Stomach (tissue), 4 donors: ENCODE measurements around the gene NUDC.

Source experiments
- CTCF ChIP-seq, 7 experiments: fragments of 450-650 bp in 4 of 7; fragments of 200-600 bp in 3 of 7; sonication (generic) in 3 of 7; IDR thresholded peaks; one replicate each; pipeline ENCODE4 v1.5.1; 2016 to 2019; ENCODE audit warnings: antibody characterized with exemption in 7 of 7, control low read depth in 2 of 7, mild to moderate bottlenecking in 1 of 7
- EP300 ChIP-seq: sonication (generic); formaldehyde crosslinking; IDR thresholded peaks from one replicate; pipeline ENCODE4 v1.6.1; 2017; ENCODE audit warnings: antibody characterized with exemption
- POLR2A ChIP-seq, 4 donors: fragments of 450-650 bp; IDR thresholded peaks; one replicate each; pipeline ENCODE4 v1.6.1; 2016; ENCODE audit warnings: antibody characterized with exemption in 4 of 4, control low read depth in 2 of 4, mild to moderate bottlenecking in 1 of 4, moderate library complexity in 1 of 4

DNA sequence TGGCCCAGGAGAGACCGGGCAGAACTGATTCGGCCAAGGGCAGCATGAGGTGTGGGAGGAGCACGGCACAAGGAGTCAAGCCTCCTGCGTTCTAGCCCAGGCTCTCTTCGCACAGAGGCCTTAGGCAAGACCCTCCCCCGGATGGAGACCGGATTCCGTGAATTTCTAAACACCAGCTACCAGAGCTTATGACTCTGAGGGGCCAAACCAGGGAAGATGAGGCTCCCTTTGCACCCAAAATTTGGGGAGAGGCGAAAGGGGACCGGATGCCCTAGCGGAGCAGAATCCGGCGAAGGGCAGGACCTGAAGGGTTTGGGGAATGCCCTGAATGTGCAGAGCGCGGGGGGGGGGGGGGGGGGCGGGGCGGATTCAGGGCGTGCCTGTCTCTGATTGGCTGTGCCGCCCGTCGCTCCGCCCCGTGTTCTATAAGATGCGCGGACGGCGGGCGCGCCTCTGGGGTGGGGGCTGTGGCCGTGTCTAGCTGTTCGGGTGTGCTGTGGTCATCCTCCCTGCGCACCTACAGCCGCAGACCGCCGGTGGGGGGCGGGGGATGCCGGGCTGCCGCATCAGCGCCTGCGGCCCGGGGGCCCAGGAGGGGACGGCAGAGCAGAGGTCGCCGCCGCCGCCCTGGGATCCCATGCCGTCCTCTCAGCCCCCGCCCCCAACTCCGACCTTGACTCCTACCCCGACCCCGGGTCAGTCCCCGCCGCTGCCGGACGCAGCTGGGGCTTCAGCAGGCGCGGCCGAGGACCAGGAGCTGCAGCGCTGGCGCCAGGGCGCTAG lies 71.9 kb downstream of the NUDC start, which contains the start of gene TRNP1:
- TF ChIP-seq CTCF (IDR thresholded peaks at IDR 0.05) (no peak), POLR2A (IDR thresholded peaks at IDR 0.05) (peak in 1 of 4 donors; percentile 59), EP300 (no peak)
